ENCODE measurements around the gene SRL.
A peak's percentile ranks its signal among the peaks of the same experiment; 100 is the strongest.

The SRL gene

DNA sequence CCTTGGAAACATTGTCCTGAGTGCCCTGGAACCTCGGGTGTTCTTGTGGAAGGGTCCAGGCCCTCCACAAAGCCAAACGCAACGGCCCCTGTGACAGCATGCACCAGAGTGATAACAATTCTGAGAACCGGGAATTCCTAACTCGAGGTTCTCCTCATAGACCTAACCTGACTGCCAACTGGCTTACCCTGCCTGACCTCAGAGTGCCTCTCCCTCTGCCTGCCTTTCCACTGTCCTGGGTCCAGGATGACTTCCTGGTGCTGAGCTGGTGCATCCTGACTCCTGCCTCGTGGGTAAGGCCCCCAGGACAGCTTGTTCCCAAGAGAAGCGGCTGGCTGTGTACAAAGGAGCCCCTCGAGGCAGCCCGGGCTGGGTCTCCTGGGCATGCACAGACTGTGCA is 51.8 kb downstream of the SRL start:
- Mint-ChIP-seq H3K36me3 (no peaks in the 10 kb centered on the region), H3K4me3 (no peak overlapping the region), H3K4me1 (no peaks in the 10 kb centered on the region), H3K27ac (no peak overlapping the region), H3K9me3 (no peaks in the 10 kb centered on the region), H3K27me3 (peaks cover 52% of the 10 kb centered on the region)
- DNase-seq: no peak
- CTCF ChIA-PET: no interaction called here

GRCh38 chr16:4184038-4184702 is 57.7 kb downstream of the SRL start:
- DNase-seq: no peak
- Mint-ChIP-seq H3K9me3 (no peaks in the 10 kb centered on the region), H3K27ac (peak overlapping the region; percentile 17), H3K4me1 (peaks cover 8% of the 10 kb centered on the region), H3K4me3 (peak overlapping the region; percentile 73), H3K27me3 (peaks cover 61% of the 10 kb centered on the region), H3K36me3 (no peaks in the 10 kb centered on the region)
- CTCF ChIA-PET: no interaction called here

GRCh38 chr16:4183237-4184037 is 58.4 kb downstream of the SRL start:
- H3K27me3 Mint-ChIP-seq: peaks cover 60% of the 10 kb centered on the region
- peaks cover 8% of the 10 kb centered on the region for H3K4me1 Mint-ChIP-seq
- DNase-seq: peak; percentile 88
- no peak overlapping the region for H3K27ac Mint-ChIP-seq
- peak overlapping the region; percentile 63 for H3K4me3 Mint-ChIP-seq
- no peaks in the 10 kb centered on the region for H3K9me3 Mint-ChIP-seq
- H3K36me3 Mint-ChIP-seq: no peaks in the 10 kb centered on the region
- CTCF ChIA-PET: no interaction called here

DNA sequence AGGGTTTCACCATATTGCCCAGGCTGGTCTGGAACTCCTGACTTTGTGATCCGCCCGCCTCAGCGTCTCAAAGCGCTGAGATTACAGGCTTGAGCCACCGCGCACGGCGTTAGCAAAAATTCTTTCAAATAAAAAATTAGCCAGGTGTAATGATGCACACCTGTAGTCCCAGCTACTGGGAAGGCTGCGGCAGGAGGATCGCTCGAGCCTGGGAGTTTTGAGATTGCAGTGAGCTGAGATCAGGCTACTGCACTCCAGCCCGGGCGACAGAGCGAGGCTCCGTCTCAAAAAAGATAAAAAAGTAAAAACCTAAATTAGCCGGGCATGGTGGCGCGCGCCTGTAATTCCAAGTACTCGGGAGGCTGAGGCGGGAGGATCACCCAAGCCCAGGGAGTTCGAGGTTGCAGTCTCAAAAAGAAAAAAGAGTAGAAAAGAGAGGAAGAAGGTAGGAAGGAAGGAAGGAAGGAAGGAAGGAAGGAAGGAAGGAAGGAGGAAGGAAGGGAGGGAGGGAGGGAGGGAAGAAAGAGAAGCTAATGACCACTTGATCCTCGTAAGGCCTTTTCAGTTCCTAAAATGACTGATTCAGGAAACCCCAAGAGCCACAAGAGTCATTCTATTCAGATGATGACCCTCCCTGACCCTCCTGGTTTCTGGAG is 59.2 kb downstream of the SRL start:
- H3K27me3 Mint-ChIP-seq: peaks cover 58% of the 10 kb centered on the region

DNA sequence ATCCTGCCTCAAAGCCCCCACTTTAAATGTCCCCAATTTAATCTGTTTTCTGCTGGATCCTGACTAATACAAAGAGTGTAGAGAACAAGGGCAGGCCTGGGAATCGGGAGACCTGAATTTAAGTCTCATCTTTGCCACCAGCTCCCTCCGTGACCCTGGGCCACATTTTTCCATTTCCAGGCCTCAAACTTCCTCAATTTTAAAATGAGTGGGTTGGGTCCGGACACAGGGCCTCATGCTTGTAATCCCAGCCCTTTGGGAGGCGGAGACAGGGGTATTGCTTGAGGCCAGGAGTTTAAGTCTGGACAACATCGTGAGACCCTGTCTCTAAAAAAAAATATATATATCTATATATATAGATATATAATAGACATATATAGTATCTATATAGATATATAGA is 61.4 kb downstream of the SRL start:
- no peak overlapping the region for H3K27ac Mint-ChIP-seq
- peaks cover 8% of the 10 kb centered on the region for H3K4me1 Mint-ChIP-seq
- CTCF ChIA-PET: no interaction called here
- H3K9me3 Mint-ChIP-seq: no peaks in the 10 kb centered on the region
- peaks cover 50% of the 10 kb centered on the region for H3K27me3 Mint-ChIP-seq
- no peak for DNase-seq
- H3K36me3 Mint-ChIP-seq: no peaks in the 10 kb centered on the region
- no peak overlapping the region for H3K4me3 Mint-ChIP-seq

More for the DNA sequence above, 59.2 kb downstream of the SRL start:
- H3K27ac Mint-ChIP-seq: no peak overlapping the region
- no peak for DNase-seq
- peak overlapping the region; percentile 63 for H3K4me3 Mint-ChIP-seq
- H3K4me1 Mint-ChIP-seq: peaks cover 8% of the 10 kb centered on the region
- H3K36me3 Mint-ChIP-seq: no peaks in the 10 kb centered on the region
- CTCF ChIA-PET: no interaction called here
- H3K9me3 Mint-ChIP-seq: no peaks in the 10 kb centered on the region

- Mint-ChIP-seq H3K9me3 (no peaks in the 10 kb centered on the region), H3K27me3 (peaks cover 48% of the 10 kb centered on the region), H3K36me3 (no peaks in the 10 kb centered on the region), H3K27ac (no peak overlapping the region), H3K4me1 (peaks cover 8% of the 10 kb centered on the region), H3K4me3 (no peak overlapping the region)
- DNase-seq: no peak
- CTCF ChIA-PET: no interaction called here
Observed at GRCh38 chr16:4179763-4180260, 62.1 kb downstream of the SRL start.

- CTCF ChIA-PET: no interaction called here
- Mint-ChIP-seq H3K36me3 (no peaks in the 10 kb centered on the region), H3K4me3 (no peak overlapping the region), H3K27me3 (peaks cover 42% of the 10 kb centered on the region), H3K9me3 (no peaks in the 10 kb centered on the region), H3K27ac (no peak overlapping the region), H3K4me1 (peaks cover 5% of the 10 kb centered on the region)
- no peak for DNase-seq
Observed at GRCh38 chr16:4179020-4179419, 62.9 kb downstream of the SRL start.

DNA sequence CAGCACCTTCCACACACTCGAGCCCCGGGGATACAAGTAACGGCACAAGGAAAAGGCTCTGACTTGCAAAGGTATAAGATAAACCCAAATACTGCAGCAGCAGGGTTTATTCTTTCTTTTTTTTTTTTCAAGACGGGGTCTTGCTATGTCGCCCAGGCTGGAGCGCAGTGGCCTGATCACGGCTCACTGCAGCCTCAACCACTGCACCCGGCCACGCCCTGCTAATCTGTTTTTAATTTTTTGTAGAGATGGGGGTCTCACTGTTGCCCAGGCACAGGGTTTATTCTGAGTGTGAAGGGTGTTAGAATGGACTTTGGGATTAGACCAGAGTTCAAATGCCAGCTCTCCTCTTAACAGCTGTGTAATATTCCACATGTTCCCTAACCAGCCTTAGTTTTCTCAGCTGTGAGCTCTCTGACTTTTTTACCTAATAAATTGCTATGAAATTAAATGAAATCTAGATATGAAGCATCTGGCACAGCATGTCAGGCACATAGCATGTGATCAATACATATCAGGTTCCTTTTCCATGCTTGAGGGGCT is 63.3 kb downstream of the SRL start:
- Mint-ChIP-seq H3K36me3 (no peaks in the 10 kb centered on the region), H3K27me3 (peaks cover 39% of the 10 kb centered on the region), H3K4me3 (no peak overlapping the region), H3K27ac (no peak overlapping the region), H3K4me1 (peaks cover 8% of the 10 kb centered on the region), H3K9me3 (no peaks in the 10 kb centered on the region)
- no peak for DNase-seq
- CTCF ChIA-PET: no interaction called here

DNA sequence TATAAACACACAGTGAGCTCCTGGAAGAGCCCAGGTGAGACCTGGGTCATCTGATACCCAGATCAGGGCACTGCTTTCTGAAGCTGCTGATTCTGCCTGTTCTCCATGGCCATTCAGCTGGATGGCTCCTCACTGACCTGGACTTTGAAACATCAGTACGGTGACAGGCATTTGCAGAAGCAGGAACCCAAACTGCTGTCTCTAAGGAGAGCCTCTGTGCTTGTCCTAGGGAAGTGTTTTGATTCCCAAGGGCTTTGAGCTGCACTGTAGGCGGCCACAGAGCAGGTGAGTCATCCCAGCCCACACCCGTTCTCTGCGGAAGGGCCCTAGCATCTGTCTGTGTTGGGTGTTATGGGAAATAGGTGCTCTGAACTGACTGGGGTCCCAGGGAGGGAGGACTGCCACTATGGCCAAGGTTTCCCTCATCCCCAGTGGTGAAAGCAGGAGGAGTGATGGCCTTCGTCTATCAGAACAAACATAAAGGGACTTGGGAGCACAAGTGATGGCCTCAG is 64.9 kb downstream of the SRL start:
- no peak overlapping the region for H3K4me3 Mint-ChIP-seq
- peaks cover 30% of the 10 kb centered on the region for H3K27me3 Mint-ChIP-seq
- H3K36me3 Mint-ChIP-seq: no peaks in the 10 kb centered on the region
- H3K4me1 Mint-ChIP-seq: peaks cover 4% of the 10 kb centered on the region
- no peak for DNase-seq
- H3K27ac Mint-ChIP-seq: no peak overlapping the region
- CTCF ChIA-PET: interaction anchor here (0.5 to 1.5 kb wide), 4 partner anchors 16 to 240 kb away, joined by 3 to 5 read pairs (median 3); no protein-coding TSS in a partner anchor
- no peaks in the 10 kb centered on the region for H3K9me3 Mint-ChIP-seq

DNA sequence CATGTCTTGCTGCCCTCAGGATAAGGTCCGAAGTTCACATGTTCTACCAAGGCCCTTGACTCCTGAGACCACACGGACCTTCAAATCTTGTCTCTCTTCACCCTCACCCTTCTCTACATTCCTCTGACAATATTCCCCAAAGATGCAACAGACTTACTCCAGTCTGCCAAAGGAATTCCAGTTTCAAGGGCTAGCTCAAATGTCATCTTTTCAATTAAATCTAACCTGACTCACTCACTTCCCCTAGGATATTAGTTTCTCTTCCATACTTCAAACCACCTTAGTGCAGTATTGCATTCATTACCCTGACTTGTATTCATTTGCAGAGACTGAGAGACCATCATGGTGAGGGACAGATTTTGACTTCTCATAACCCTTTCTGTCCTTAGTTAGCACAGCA is 66.0 kb downstream of the SRL start:
- no peak overlapping the region for H3K4me3 Mint-ChIP-seq
- no peak for DNase-seq
- H3K27me3 Mint-ChIP-seq: peaks cover 25% of the 10 kb centered on the region
- H3K9me3 Mint-ChIP-seq: no peaks in the 10 kb centered on the region
- CTCF ChIA-PET: no interaction called here
- peaks cover 3% of the 10 kb centered on the region for H3K4me1 Mint-ChIP-seq
- H3K27ac Mint-ChIP-seq: no peak overlapping the region
- H3K36me3 Mint-ChIP-seq: no peaks in the 10 kb centered on the region

DNA sequence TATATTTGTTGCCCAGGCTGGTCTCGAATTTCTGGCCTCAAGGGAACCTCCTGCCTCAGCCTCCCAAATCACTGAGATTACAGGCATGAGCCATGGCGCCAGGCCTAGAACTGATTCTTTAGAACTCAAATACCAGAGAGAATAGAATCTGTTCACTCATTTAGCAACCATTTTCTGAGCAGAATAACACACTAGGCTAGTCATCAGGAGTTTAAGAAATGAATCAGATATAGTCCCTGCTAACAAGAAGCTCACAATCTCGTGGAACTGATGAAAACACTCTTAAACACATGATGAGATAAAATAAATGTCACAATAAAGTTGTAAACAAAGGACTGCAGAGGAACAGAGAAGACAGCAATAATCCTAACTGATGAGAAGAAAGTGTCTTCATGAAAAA is 69.8 kb downstream of the SRL start:
- no peak overlapping the region for H3K27ac Mint-ChIP-seq
- CTCF ChIA-PET: interaction anchor here (0.6 kb wide), 1 partner anchor 21 kb away, joined by 3 read pairs; no protein-coding TSS in a partner anchor
- peaks cover 8% of the 10 kb centered on the region for H3K4me1 Mint-ChIP-seq
- peaks cover 14% of the 10 kb centered on the region for H3K27me3 Mint-ChIP-seq
- H3K9me3 Mint-ChIP-seq: no peaks in the 10 kb centered on the region
- H3K36me3 Mint-ChIP-seq: no peaks in the 10 kb centered on the region
- H3K4me3 Mint-ChIP-seq: no peak overlapping the region
- DNase-seq: no peak

DNA sequence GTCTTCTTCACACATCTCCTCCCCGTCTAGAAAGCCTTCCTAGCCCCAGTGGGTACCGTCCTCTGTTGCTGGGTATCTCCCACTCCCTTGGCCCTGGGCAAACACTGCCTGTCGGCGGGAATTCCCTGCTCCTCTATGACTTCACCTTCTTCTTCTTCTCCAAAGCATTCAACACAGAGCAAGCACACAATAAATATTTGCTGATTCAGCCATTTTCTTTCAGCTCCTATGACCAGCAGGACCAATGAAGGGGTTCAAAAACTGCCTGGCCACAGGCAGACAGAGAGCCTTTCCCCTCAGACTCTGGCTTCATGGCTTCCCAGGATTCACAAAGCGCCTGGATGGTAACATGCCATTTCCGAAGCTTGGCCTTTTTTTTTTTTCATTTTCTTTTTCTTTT is 72.5 kb downstream of the SRL start:
- H3K27ac Mint-ChIP-seq: no peak overlapping the region
- peaks cover 11% of the 10 kb centered on the region for H3K27me3 Mint-ChIP-seq
- no peak overlapping the region for H3K4me3 Mint-ChIP-seq
- peaks cover 8% of the 10 kb centered on the region for H3K4me1 Mint-ChIP-seq
- no peaks in the 10 kb centered on the region for H3K9me3 Mint-ChIP-seq
- H3K36me3 Mint-ChIP-seq: no peaks in the 10 kb centered on the region
- CTCF ChIA-PET: no interaction called here
- no peak for DNase-seq

- no peaks in the 10 kb centered on the region for H3K36me3 Mint-ChIP-seq
- no peaks in the 10 kb centered on the region for H3K9me3 Mint-ChIP-seq
- no peak overlapping the region for H3K4me3 Mint-ChIP-seq
- no peak for DNase-seq
- CTCF ChIA-PET: interaction anchor here (0.8 kb wide), 1 partner anchor 15 kb away, joined by 3 read pairs; no protein-coding TSS in a partner anchor
- no peak overlapping the region for H3K27ac Mint-ChIP-seq
- peaks cover 7% of the 10 kb centered on the region for H3K27me3 Mint-ChIP-seq
- H3K4me1 Mint-ChIP-seq: peaks cover 6% of the 10 kb centered on the region
Observed at GRCh38 chr16:4166821-4167220, 75.1 kb downstream of the SRL start.

Measured in activated naive CD4-positive, alpha-beta T cell treated with anti-CD3 and anti-CD28 coated beads, Interleukin-2, amount 10 ng/mL, durations not matched to agents 7 days and 5 days (primary cell).